Measurements from ENCODE around the gene CDC25A.

- TF ChIP-seq CTCF (IDR thresholded peaks at IDR 0.05; ENCODE audit: low read depth, low read length, poor library complexity, severe bottlenecking), result no peak
- TF ChIP-seq EZH2phosphoT487 (IDR thresholded peaks at IDR 0.05; ENCODE audit: borderline replicate concordance, low read length), result no peak
Measured at GRCh38 chr3:48233542-48233941, 45.3 kb upstream of the CDC25A start.

Data from DOHH2 (cell line).